AG09319 (cell line): ENCODE measurements around the gene RAG2.
"Not testable (repeated sequence)": the region's sequence is repeated elsewhere in the genome, so short reads cannot be mapped to it uniquely, and the experiment has no call there.

Experiments used
- DNase-seq: peaks from one replicate; pipeline ENCODE4 v3.0.0-alpha.2; 2010; ENCODE audit warnings: low read depth; ENCODE audit errors: extremely low read depth
- TF ChIP-seq, protein P1 (sequence below): IDR thresholded peaks from 2 replicates; pipeline ENCODE4 v1.5.1; 2011; ENCODE audit warnings: low read depth, mild to moderate bottlenecking, inconsistent platforms, low read length, moderate library complexity

RAG2 gene

DNA sequence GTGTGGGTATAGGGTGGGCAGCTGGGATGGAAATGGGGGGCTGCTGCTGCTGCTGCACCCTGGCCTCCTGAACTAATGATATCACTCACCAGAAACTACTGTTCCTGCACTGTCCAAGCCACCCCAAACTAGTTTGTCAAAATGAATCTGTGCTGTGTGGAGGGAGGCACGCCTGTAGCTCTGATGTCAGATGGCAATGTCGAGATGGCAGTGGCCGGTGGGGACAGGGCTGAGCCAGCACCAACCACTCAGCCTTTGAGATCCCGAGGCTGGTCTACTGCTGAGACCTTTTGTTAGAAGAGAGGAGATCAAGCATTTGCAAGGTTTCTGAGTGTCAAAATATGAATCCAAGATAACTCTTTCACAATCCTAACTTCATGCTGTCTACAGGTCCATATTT is 28.9 kb downstream of the RAG2 start:
- DNase-seq: no peak
- TF ChIP-seq, protein P1, sequence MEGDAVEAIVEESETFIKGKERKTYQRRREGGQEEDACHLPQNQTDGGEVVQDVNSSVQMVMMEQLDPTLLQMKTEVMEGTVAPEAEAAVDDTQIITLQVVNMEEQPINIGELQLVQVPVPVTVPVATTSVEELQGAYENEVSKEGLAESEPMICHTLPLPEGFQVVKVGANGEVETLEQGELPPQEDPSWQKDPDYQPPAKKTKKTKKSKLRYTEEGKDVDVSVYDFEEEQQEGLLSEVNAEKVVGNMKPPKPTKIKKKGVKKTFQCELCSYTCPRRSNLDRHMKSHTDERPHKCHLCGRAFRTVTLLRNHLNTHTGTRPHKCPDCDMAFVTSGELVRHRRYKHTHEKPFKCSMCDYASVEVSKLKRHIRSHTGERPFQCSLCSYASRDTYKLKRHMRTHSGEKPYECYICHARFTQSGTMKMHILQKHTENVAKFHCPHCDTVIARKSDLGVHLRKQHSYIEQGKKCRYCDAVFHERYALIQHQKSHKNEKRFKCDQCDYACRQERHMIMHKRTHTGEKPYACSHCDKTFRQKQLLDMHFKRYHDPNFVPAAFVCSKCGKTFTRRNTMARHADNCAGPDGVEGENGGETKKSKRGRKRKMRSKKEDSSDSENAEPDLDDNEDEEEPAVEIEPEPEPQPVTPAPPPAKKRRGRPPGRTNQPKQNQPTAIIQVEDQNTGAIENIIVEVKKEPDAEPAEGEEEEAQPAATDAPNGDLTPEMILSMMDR: no peak

DNA sequence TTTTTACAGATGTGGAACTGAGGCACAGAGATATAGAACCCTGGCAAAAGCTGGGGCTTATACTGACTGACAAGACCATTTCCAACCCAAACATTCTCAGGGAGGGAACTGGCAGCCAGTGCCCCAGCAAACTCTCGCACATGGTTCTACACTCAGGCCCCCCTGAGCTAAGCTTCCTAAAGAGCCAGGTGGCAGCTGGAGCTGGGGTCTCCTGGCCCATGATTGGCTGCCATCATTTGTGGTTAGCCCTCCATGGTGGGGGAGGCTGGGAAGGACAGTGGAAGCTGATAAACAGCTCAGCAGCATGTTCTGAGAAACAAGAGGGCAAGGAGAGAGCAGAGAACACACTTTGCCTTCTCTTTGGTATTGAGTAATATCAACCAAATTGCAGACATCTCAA is 30.3 kb downstream of the RAG2 start, which contains the start of gene RAG1:
Gene RAG1, plus strand, starts transcription at position 314 of the 400 bp plus-strand sequence. CDS start 5,298 bp downstream, outside the sequence.
- DNase-seq: no peak
- TF ChIP-seq, protein P1: no peak

DNA sequence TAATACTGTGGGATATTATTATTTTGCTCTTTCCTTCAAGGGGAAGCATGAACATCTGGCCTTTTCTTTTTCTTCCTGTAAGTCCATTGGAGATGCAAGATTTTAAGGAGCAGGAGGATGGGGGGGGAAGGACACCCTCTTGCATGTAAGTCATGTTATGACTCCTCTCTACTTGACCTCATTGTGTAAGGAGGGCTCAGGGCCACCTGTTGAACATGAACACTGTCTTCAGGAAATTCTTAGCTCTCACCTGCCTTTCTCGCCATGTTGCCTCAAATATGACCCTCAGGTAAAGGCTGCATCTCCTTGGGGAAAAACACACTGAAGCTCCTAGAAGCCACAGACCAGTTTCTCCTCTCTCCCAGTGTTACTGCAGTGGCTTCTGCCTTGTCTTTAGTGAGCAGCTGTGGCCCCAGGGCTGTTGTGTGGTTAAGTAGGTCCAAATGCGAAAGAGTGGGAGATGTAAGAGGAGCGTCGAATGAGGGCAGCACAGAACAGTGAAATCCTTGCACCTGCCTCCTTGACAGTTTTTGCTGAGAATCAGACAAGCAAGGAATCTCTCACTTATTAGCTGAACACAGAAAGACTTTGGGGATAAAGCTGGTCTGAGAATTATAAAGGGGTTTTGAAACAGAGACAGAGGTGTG is 31.5 kb downstream of the RAG2 start:
- TF ChIP-seq, protein P1: no peak
- no peak for DNase-seq

DNA sequence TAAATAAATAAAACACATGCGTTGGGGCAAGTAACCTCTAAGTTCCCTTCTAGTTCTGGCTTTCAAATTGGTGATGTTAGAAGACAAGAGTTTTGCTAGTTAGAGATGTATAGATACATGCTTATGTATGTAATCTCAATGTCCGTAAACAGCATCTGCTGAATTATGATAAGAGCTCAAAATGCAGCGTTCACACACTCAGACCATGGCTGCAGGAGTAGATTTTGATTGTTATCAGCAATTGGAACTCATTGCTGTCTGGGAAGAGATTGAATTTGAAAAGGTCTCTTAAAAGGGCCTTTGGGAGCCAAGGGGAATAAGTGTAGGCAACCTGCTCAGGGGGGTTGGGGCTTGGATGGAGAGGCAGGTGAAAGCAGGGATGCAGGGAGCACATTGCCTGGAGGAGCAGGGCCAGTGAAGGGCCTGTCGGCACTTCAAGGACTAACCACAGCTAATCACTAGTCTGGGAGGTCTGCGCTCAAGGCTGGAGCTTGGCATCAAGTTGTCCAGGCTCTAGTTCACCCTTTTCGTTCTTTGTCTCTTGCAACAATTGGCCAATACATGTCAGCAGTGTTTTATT is 32.9 kb downstream of the RAG2 start:
- DNase-seq: no peak
- TF ChIP-seq, protein P1: no peak

DNA sequence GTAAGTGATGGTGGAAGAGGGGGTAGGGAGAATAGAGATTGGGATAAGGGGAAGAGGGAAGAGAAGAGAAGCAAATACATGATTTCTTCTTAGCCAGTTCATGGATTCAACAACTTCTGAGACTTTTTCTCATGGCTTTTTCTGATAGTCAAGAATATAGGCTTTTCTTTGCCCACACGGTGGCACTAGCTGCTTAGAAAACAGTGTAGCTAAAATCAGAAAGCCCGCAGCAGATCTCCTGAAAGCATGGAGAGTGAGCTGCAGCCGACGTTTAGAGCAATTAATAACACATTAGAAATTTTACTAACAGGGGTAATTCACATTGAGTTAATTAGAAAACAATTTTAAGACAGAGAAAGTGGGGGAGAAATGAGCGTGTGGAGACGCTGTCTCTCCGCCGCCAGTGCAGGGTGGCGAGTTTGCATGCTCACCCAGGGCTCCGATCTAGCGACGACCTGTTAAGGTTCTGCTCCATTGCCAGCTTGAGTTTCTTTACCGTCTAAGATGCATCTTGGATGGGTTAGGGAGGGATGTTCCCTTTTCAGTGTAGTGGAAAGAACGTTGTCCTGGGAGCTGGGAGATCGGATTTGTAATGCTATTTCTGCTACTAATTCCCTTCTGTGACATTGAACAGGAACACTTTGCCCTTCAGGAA is 33.5 kb downstream of the RAG2 start:
- peak; percentile 18 for DNase-seq
- TF ChIP-seq, protein P1: peak; percentile 69

DNA sequence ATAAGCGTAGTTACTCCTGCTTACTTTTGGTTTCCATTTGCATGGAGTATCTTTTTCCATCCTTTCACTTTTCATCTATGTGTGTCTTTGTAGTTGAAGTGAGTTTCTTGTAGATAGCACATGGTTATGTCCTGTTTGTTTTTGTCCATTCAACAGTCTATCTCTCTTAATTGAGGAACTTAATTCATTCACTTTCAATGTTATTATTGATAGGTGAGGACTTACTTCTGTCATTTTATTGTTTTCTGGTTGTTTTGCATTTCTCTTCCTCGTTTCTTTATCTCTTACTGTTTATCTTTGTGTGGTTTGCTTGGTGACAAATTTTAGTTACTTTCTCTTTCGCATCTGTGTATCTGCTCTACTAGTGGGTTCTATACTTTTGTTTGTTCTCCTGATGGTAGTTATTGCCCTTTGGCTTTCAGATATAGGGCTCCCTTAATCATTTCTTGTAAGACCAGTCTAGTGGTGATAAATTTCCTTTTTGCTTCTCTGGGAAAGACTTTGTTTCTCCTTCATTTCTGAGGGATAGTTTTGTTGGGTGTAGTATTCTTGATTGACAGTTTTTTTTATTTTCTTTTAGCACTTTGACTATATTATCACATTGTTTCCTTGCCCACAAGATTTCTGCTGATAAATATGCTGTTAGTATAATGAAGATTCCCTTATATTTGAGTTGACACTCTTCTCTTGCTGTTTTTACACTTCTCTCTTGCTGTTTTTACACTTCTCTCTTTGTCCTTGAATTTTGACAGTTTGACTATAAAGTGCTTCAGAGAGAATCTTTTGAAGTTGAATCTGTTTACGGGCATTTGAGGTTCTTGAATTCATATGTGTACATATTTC is 39.2 kb downstream of the RAG2 start:
- no peak for DNase-seq
- TF ChIP-seq, protein P1: no peak

DNA sequence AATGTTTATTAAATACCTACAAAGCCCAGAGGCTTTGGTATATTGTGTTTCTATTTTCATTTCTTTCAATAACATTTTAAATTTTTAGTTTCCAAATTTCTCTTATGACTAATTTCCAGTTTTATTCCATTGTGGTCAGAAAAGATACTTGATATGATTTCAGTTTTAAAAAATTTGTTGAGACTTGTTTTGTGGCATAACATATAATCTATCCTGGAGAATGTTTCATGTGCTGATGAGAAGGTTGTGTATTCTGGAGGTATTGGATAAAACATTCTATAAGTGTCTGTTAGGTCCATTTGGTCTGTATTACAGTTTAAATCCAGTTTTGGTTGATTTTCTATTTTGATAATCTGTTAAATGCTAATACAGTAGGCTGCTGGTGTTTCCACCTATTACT is 40.0 kb downstream of the RAG2 start:
- TF ChIP-seq, protein P1: no peak
- no peak for DNase-seq

DNA sequence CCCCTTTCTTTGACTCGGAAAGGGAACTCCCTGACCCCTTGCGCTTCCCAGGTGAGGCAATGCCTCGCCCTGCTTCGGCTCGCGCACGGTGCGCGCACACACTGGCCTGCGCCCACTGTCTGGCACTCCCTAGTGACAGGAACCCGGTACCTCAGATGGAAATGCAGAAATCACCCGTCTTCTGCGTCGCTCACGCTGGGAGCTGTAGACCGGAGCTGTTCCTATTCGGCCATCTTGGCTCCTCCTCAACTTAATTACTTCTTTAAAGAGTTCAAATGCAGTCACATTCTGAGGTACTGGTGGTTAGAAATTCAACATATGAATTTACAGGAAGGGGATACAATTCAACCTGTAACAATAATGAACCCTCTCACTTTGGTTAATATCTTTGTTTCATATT is 40.6 kb downstream of the RAG2 start:
- DNase-seq: not testable (repeated sequence)
